HCT116 (cell line): ENCODE data around the gene OSTF1. TPM values are rescaled to one million over a fixed set of nuclear protein-coding genes. Genes with fewer than 3 reads are reported as not detected.

Source experiments
- ATAC-seq: fragments of 200-7000 bp; cut with Tn5 transposase; 2 replicates; pipeline ENCODE4 v1.9.1; 2020; ENCODE audit warnings: mild to moderate bottlenecking, moderate library complexity
- BruUV-seq: library from RNA; stranded (reverse); fragments of 400-500 nt; replicated peaks from 2 replicates; lab custom pipeline; 2021; lab: Mats Ljungman, UMichigan
- CTCF ChIA-PET: fragments of 300-600 bp; sonication (Branson Sonifier 250); formaldehyde crosslinking; loops from one replicate; lab custom pipeline; 2021; ENCODE audit warnings: antibody characterized with exemption; lab: Charles Lee
- POLR2A ChIA-PET: fragments of 300-600, 350-600 bp; sonication (Branson Sonifier 250); formaldehyde crosslinking; loops from one replicate; lab custom pipeline; 2021; ENCODE audit warnings: antibody characterized with exemption; lab: Charles Lee
- RAD21 ChIA-PET, 2 experiments: fragments of 300-600 bp; sonication (Branson Sonifier 250); formaldehyde crosslinking; loops; one replicate each; lab custom pipeline; 2023; ENCODE audit warnings: low total read pairs in 2 of 2; ENCODE audit not compliant: uncharacterized antibody in 2 of 2, unreplicated experiment in 2 of 2, low non-redundant PET in 1 of 2; lab: Charles Lee
- DNase-seq: peaks from one replicate; pipeline ENCODE4 v3.0.0-alpha.2; 2010; ENCODE audit warnings: low read depth, low spot score
- H2AFZ ChIP-seq: fragments of 200-600 bp; shearing (Covaris generic), sonication (generic); 2 replicates; pipeline ENCODE4 v1.6.1; 2017; ENCODE audit warnings: low read depth, mixed run types, mixed read lengths, antibody characterized with exemption, low read length; ENCODE audit not compliant: poor library complexity, severe bottlenecking
- H3K27ac ChIP-seq: 2 replicates; pipeline ENCODE4 v1.5.1; 2012; ENCODE audit warnings: low read depth, low read length
- H3K27me3 ChIP-seq: fragments of 200-600 bp; sonication (generic); 2 replicates; pipeline ENCODE4 v1.6.1; 2016; ENCODE audit warnings: mixed run types, low read length, mixed read lengths; ENCODE audit not compliant: insufficient read depth
- H3K36me3 ChIP-seq, 2 experiments: fragments of 200-500 bp in 1 of 2; fragments of 200-600 bp in 1 of 2; sonication (Bioruptor generic) in 1 of 2; sonication (generic) in 1 of 2; 2 replicates each; pipeline versions ENCODE4 v1.5.1 to v1.6.1; 2014 to 2016; ENCODE audit warnings: low read length in 2 of 2, inconsistent platforms in 1 of 2, mixed read lengths in 1 of 2, mixed run types in 1 of 2; ENCODE audit not compliant: insufficient read depth in 2 of 2, control insufficient read depth in 1 of 2
- H3K4me1 ChIP-seq, 2 experiments: fragments of 200-600 bp in 1 of 2; sonication (generic) in 1 of 2; 2 replicates each; pipeline versions ENCODE4 v1.5.1 to v1.6.1; 2012 to 2017; ENCODE audit warnings: low read length in 2 of 2, inconsistent platforms in 1 of 2, mild to moderate bottlenecking in 1 of 2, mixed read lengths in 1 of 2, mixed run types in 1 of 2, moderate library complexity in 1 of 2; ENCODE audit not compliant: insufficient read depth in 2 of 2, control insufficient read depth in 1 of 2
- H3K4me2 ChIP-seq: fragments of 200-600 bp; sonication (generic); 2 replicates; pipeline ENCODE4 v1.6.1; 2017; ENCODE audit warnings: mixed run types, low read length, mixed read lengths
- H3K4me3 ChIP-seq, 2 experiments: fragments of 200-600 bp in 1 of 2; sonication (generic) in 1 of 2; replicated peaks in 1 of 2; 2 replicates each; pipeline ENCODE4 v1.5.1; 2011 to 2016; ENCODE audit warnings: low read length in 2 of 2, control low read depth in 1 of 2, low read depth in 1 of 2, mild to moderate bottlenecking in 1 of 2, mixed read lengths in 1 of 2, mixed run types in 1 of 2
- H3K79me2 ChIP-seq: fragments of 200-600 bp; sonication (generic); 2 replicates; pipeline ENCODE4 v1.6.1; 2017; ENCODE audit warnings: mild to moderate bottlenecking, mixed run types, low read length, moderate library complexity, mixed read lengths; ENCODE audit not compliant: insufficient read depth
- H3K9ac ChIP-seq: fragments of 200-600 bp; sonication (generic); 2 replicates; pipeline ENCODE4 v1.6.1; 2016; ENCODE audit warnings: low read length, mixed read lengths
- H3K9me2 ChIP-seq: fragments of 200-600 bp; sonication (generic), shearing (Covaris generic); 2 replicates; pipeline ENCODE4 v1.6.1; 2017; ENCODE audit warnings: mixed run types, mild to moderate bottlenecking, moderate library complexity; ENCODE audit not compliant: insufficient read depth
- H3K9me3 ChIP-seq, 2 experiments: fragments of 200-500 bp in 1 of 2; fragments of 200-600 bp in 1 of 2; sonication (Bioruptor generic) in 1 of 2; sonication (generic) in 1 of 2; 2 replicates each; pipeline ENCODE4 v1.6.1; 2014 to 2017; ENCODE audit warnings: low read length in 2 of 2, mixed read lengths in 2 of 2, inconsistent platforms in 1 of 2, low read depth in 1 of 2, mild to moderate bottlenecking in 1 of 2, mixed run types in 1 of 2, moderate library complexity in 1 of 2; ENCODE audit not compliant: control insufficient read depth in 1 of 2, insufficient read depth in 1 of 2
- H4K20me1 ChIP-seq: fragments of 200-600 bp; sonication (generic), shearing (Covaris generic); 2 replicates; pipeline ENCODE4 v1.6.1; 2017; ENCODE audit warnings: mixed run types, mild to moderate bottlenecking, moderate library complexity; ENCODE audit not compliant: insufficient read depth
- MAX ChIP-seq: IDR thresholded peaks from 2 replicates; pipeline ENCODE4 v1.6.1; 2012
- RAD21 ChIP-seq: IDR thresholded peaks from 2 replicates; pipeline ENCODE4 v1.6.1; 2012; ENCODE audit warnings: low read depth, mild to moderate bottlenecking
- intact Hi-C: fragments of 100-400 bp; cut with micrococcal nuclease; formaldehyde crosslinking; loops from 2 replicates; pipeline ENCODE4 v1.10.0; 2022
- total RNA-seq: library from RNA; stranded (reverse); gene quantifications from one replicate; pipeline ENCODE4 v1.2.1, GENCODE V29; 2021; ENCODE audit not compliant: unreplicated experiment
- TF ChIP-seq, protein P1 (sequence below), 3 experiments: fragments of 200-600 bp in 1 of 3; sonication (generic) in 1 of 3; IDR thresholded peaks in 2 of 3; conservative IDR thresholded peaks in 1 of 3; 2 replicates each; pipeline ENCODE4 v1.5.1; 2012 to 2017; ENCODE audit warnings: low read depth in 2 of 3, low read length in 2 of 3, antibody characterized with exemption in 1 of 3, borderline replicate concordance in 1 of 3, control low read depth in 1 of 3, mild to moderate bottlenecking in 1 of 3, mixed read lengths in 1 of 3, mixed run types in 1 of 3, moderate library complexity in 1 of 3; ENCODE audit not compliant: insufficient read depth in 1 of 3
- TF ChIP-seq, protein P2 (sequence below): IDR thresholded peaks from 2 replicates; pipeline ENCODE4 v1.6.1; 2011; ENCODE audit warnings: mild to moderate bottlenecking, low read length, moderate library complexity; ENCODE audit not compliant: insufficient replicate concordance; ENCODE audit errors: extremely low read depth

Gene OSTF1
- total RNA-seq, 1 experiment from 2014 or later: 20.7 TPM

DNA sequence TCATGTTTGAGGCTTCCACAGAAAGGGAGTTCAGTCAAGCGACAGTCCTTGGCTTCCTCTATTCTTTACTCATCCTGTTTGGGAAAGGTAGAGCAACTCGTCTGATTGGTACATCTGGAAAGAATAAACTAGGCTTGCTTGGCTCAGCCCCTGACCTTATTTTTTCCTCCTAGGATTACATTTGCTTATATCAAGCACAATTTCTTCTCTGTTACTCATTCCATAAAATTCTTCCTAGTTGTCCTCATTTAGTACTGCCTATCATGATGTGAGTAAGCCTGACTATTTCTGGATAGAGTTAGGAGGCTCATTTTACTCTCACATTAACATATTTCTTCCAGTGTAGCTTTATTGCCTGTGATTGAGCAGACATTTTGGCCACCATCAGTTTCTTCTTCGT is 49.3 kb upstream of the OSTF1 start:
- ATAC-seq: no peak

More for the DNA sequence above, 49.3 kb upstream of the OSTF1 start:
- no peaks in the 10 kb centered on the region for H3K4me1 ChIP-seq
- H3K4me3 ChIP-seq: no peak overlapping the region
- TF ChIP-seq MAX (no peak), RAD21 (no peak)
- TF ChIP-seq, protein P1, sequence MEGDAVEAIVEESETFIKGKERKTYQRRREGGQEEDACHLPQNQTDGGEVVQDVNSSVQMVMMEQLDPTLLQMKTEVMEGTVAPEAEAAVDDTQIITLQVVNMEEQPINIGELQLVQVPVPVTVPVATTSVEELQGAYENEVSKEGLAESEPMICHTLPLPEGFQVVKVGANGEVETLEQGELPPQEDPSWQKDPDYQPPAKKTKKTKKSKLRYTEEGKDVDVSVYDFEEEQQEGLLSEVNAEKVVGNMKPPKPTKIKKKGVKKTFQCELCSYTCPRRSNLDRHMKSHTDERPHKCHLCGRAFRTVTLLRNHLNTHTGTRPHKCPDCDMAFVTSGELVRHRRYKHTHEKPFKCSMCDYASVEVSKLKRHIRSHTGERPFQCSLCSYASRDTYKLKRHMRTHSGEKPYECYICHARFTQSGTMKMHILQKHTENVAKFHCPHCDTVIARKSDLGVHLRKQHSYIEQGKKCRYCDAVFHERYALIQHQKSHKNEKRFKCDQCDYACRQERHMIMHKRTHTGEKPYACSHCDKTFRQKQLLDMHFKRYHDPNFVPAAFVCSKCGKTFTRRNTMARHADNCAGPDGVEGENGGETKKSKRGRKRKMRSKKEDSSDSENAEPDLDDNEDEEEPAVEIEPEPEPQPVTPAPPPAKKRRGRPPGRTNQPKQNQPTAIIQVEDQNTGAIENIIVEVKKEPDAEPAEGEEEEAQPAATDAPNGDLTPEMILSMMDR (IDR thresholded peaks at IDR 0.05 in 2 of 3, conservative IDR thresholded peaks at IDR 0.05 in 1 of 3; ENCODE audit: borderline replicate concordance in 1 of 3, insufficient read depth in 1 of 3, low read depth in 2 of 3, low read length in 2 of 3): no peak
- TF ChIP-seq, protein P2, sequence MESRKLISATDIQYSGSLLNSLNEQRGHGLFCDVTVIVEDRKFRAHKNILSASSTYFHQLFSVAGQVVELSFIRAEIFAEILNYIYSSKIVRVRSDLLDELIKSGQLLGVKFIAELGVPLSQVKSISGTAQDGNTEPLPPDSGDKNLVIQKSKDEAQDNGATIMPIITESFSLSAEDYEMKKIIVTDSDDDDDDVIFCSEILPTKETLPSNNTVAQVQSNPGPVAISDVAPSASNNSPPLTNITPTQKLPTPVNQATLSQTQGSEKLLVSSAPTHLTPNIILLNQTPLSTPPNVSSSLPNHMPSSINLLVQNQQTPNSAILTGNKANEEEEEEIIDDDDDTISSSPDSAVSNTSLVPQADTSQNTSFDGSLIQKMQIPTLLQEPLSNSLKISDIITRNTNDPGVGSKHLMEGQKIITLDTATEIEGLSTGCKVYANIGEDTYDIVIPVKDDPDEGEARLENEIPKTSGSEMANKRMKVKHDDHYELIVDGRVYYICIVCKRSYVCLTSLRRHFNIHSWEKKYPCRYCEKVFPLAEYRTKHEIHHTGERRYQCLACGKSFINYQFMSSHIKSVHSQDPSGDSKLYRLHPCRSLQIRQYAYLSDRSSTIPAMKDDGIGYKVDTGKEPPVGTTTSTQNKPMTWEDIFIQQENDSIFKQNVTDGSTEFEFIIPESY: no peak
- CTCF ChIA-PET: no interaction called here
- no peak overlapping the region for H2AFZ ChIP-seq
- no peaks in the 10 kb centered on the region for H3K9me3 ChIP-seq
- no peaks in the 10 kb centered on the region for H3K9me2 ChIP-seq
- H3K27me3 ChIP-seq: no peaks in the 10 kb centered on the region
- no peaks in the 10 kb centered on the region for H3K79me2 ChIP-seq
- RAD21 ChIA-PET: no interaction called here
- H3K36me3 ChIP-seq: no peaks in the 10 kb centered on the region
- no peak overlapping the region for H3K4me2 ChIP-seq
- no peaks in the 10 kb centered on the region for H4K20me1 ChIP-seq
- DNase-seq: no peak
- POLR2A ChIA-PET: no interaction called here
- H3K9ac ChIP-seq: no peak overlapping the region
- intact Hi-C loops: no loop called here
- H3K27ac ChIP-seq: no peak overlapping the region
- BruUV-seq: no TSS peak
